CD8-positive, alpha-beta memory T cell (primary cell): ENCODE data around the gene DLG5. TPM values are rescaled to one million over a fixed set of nuclear protein-coding genes. Genes with fewer than 3 reads are reported as not detected.

Source experiments
- CTCF ChIA-PET: fragments of 350-600 bp; sonication (Branson Sonifier 250); formaldehyde crosslinking; loops from one replicate; lab custom pipeline; 2021; ENCODE audit warnings: antibody characterized with exemption; lab: Charles Lee
- POLR2A ChIA-PET: fragments of 350-600 bp; sonication (Branson Sonifier 250); formaldehyde crosslinking; loops from one replicate; lab custom pipeline; 2021; ENCODE audit warnings: antibody characterized with exemption; lab: Charles Lee
- DNase-seq, 5 donors: peaks; one replicate each; pipeline versions ENCODE4 v3.0.0 to v3.0.0-alpha.2; 2020 to 2022; ENCODE audit warnings: mixed read lengths in 1 of 5
- H3K27ac ChIP-seq: one replicate; pipeline ENCODE4 v1.7.0; 2013; ENCODE audit warnings: low read depth, mild to moderate bottlenecking, low read length, moderate library complexity
- H3K27me3 ChIP-seq: 2 replicates; pipeline ENCODE4 v1.7.0; 2013; ENCODE audit warnings: low read length, mild to moderate bottlenecking; ENCODE audit not compliant: insufficient read depth, poor library complexity, severe bottlenecking
- H3K36me3 ChIP-seq: 2 replicates; pipeline ENCODE4 v1.7.0; 2013; ENCODE audit warnings: mild to moderate bottlenecking, low read length, moderate library complexity; ENCODE audit not compliant: insufficient read depth
- H3K4me1 ChIP-seq: 2 replicates; pipeline ENCODE4 v1.7.0; 2013; ENCODE audit warnings: mild to moderate bottlenecking, low read length, moderate library complexity; ENCODE audit not compliant: insufficient read depth
- H3K4me3 ChIP-seq: 2 replicates; pipeline ENCODE4 v1.7.0; 2013; ENCODE audit warnings: mild to moderate bottlenecking, low read length
- H3K9me3 ChIP-seq: 2 replicates; pipeline ENCODE4 v1.7.0; 2013; ENCODE audit warnings: mild to moderate bottlenecking, low read length
- H3K27ac Mint-ChIP-seq, 8 donors: one replicate each; pipeline ENCODE4 v1.8.0; 2020 to 2021; ENCODE audit warnings: mixed read lengths in 8 of 8, mild to moderate bottlenecking in 6 of 8, inconsistent platforms in 3 of 8, moderate library complexity in 3 of 8
- H3K27me3 Mint-ChIP-seq, 2 donors: one replicate each; pipeline ENCODE4 v1.8.0; 2020 to 2021; ENCODE audit warnings: mixed read lengths in 2 of 2, mild to moderate bottlenecking in 1 of 2, moderate library complexity in 1 of 2
- H3K36me3 Mint-ChIP-seq, 3 donors: one replicate each; pipeline ENCODE4 v1.8.0; 2020 to 2021; ENCODE audit warnings: mixed read lengths in 3 of 3, inconsistent platforms in 1 of 3, mild to moderate bottlenecking in 1 of 3
- H3K4me1 Mint-ChIP-seq, 3 donors: one replicate each; pipeline ENCODE4 v1.8.0; 2020 to 2021; ENCODE audit warnings: mixed read lengths in 3 of 3, inconsistent platforms in 1 of 3, mild to moderate bottlenecking in 1 of 3
- H3K4me3 Mint-ChIP-seq, 7 donors: one replicate each; pipeline ENCODE4 v1.8.0; 2020 to 2021; ENCODE audit warnings: mixed read lengths in 7 of 7, mild to moderate bottlenecking in 6 of 7, moderate library complexity in 4 of 7, inconsistent platforms in 2 of 7
- H3K9me3 Mint-ChIP-seq, 5 donors: one replicate each; pipeline ENCODE4 v1.8.0; 2020 to 2022; ENCODE audit warnings: mixed read lengths in 5 of 5, mild to moderate bottlenecking in 3 of 5, moderate library complexity in 2 of 5, inconsistent platforms in 1 of 5
- polyA plus RNA-seq: library from polyadenylated mRNA; unstranded; fragments of 300-500 nt; fragmentation: Illumina TruSeq; gene quantifications from one replicate; pipeline ENCODE4 v1.2.3, GENCODE V29; 2021
- total RNA-seq, 2 experiments: library from RNA; stranded (reverse); gene quantifications; one replicate each; pipeline ENCODE4 v1.2.3, GENCODE V29; 2021

DLG5 gene
- total and polyA plus RNA-seq, 3 experiments from 2014 or later: 1.1 to 2.1 (median 1.7) TPM

DNA sequence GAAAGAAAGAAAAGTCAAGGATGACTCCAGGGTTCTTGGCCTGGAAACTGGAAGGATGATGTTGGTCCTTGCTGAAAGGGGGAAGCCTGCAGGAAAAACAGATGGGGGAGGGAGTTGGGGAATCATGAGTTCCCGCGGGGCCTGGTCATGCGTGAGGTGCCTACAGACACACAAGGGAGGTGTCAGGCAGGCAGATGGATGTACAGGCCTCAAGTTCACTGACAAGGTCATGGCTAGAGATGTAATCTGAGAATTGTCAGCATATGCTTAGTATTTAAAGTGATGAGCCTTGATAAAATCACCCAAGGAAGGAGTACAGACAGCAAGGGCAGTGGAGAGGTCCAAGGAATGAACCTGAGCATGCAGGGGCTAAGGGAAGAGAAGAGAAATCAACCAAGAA lies 46.8 kb downstream of the DLG5 start:
- no peak for DNase-seq
- peaks cover 0 to 2% of the 10 kb centered on the region in 2 donors for H3K27me3 Mint-ChIP-seq
- Histone ChIP-seq H3K27me3 (no peaks in the 10 kb centered on the region), H3K36me3 (no peaks in the 10 kb centered on the region), H3K4me3 (no peak overlapping the region), H3K9me3 (no peaks in the 10 kb centered on the region), H3K27ac (no peak overlapping the region), H3K4me1 (peaks cover 17% of the 10 kb centered on the region)
- H3K27ac Mint-ChIP-seq: peak overlapping the region in 4 of 8 donors; percentile 2 to 98 (median 15)
- H3K9me3 Mint-ChIP-seq: no peaks in the 10 kb centered on the region
- CTCF ChIA-PET: no interaction called here
- POLR2A ChIA-PET: no interaction called here
- no peak overlapping the region for H3K4me3 Mint-ChIP-seq
- H3K36me3 Mint-ChIP-seq: no peaks in the 10 kb centered on the region
- H3K4me1 Mint-ChIP-seq: peaks cover 17 to 24% (median 18%) of the 10 kb centered on the region in 3 donors

DNA sequence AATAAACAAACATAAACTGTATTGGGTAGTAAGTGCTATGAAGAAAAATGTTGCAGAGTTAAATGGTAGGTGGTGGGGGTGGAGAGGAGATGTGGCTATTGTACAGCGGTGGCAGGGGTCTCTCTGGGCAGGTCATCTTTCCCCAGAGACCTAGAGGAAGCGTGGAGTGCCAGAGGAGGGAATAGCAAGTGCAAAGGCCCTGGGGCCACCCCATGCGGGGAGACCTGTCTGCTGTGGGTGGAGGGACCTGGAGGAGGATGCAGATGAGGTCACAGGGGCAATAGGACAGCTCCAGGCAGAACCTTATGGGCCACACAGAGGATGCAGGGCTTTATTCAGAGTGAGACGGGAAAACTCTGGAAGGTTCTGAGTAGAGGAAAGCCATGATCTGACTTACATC lies 47.5 kb downstream of the DLG5 start:
- no peaks in the 10 kb centered on the region for H3K36me3 Mint-ChIP-seq
- H3K36me3 ChIP-seq: no peaks in the 10 kb centered on the region
- peaks cover 0 to 2% of the 10 kb centered on the region in 2 donors for H3K27me3 Mint-ChIP-seq
- H3K27ac ChIP-seq: no peak overlapping the region
- no peak overlapping the region for H3K4me3 Mint-ChIP-seq
- H3K9me3 Mint-ChIP-seq: no peaks in the 10 kb centered on the region
- H3K4me1 ChIP-seq: peaks cover 22% of the 10 kb centered on the region
- H3K4me1 Mint-ChIP-seq: peaks cover 24 to 31% (median 24%) of the 10 kb centered on the region in 3 donors
- no peaks in the 10 kb centered on the region for H3K9me3 ChIP-seq
- H3K27me3 ChIP-seq: no peaks in the 10 kb centered on the region
- ChIA-PET CTCF (interaction anchor here (1.2 kb wide), 1 partner anchor 41 kb away, joined by 3 read pairs; no protein-coding TSS in a partner anchor), POLR2A (no interaction called here)
- peak overlapping the region in 6 of 8 donors; percentile 32 to 98 (median 91) for H3K27ac Mint-ChIP-seq
- no peak for DNase-seq
- no peak overlapping the region for H3K4me3 ChIP-seq

DNA sequence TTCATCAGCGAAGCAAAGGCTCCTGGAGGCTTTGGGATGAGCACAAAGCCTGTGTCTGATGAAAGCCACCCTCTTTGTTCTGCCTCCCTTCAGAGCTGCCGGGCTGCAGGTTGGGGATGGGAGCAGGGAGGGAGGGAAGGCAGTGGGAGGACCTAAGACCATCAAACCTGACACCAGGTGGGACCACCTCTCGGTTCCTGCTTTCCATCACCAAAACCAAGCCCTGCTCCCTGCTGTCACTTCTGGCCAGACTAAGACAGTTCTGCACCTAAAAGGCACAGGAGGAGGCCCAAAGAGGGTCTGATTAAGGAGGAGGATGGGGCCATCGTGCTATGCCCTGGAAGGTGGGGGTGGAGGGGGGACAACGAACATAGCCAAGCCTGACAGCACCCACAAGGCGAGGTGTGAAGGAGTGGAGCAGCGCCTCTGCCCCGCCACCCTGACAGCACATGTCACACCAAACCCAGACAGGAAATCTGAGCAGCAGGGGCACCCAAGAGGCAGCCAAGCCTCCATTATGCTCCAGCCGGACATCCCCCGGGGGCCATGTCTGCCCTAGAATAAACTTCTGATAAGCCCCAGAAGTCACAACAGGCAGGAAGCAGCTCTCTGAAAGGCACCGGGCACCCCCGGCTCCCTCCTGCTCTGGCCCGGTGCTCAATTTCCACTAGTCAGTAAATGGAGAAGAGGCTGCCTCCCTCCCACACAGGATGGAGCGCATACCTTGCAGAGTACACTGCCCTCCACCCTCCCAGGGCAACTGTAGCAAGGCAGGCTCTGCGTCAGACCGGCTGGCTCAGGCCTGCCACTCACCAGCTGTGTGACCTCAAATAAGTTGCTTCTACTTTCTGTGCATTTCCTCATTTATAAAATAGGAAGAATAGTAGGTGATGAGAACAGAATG lies 48.9 kb downstream of the DLG5 start:
- peak overlapping the region; percentile 9 to 81 (median 68) for H3K4me3 Mint-ChIP-seq
- no peak overlapping the region for H3K4me3 ChIP-seq
- no peak overlapping the region for H3K27ac ChIP-seq
- H3K36me3 Mint-ChIP-seq: no peaks in the 10 kb centered on the region
- H3K36me3 ChIP-seq: no peaks in the 10 kb centered on the region
- POLR2A ChIA-PET: no interaction called here
- peaks cover 36 to 42% (median 37%) of the 10 kb centered on the region in 3 donors for H3K4me1 Mint-ChIP-seq
- H3K27ac Mint-ChIP-seq: peak overlapping the region in 7 of 8 donors; percentile 90 to 98 (median 92)
- CTCF ChIA-PET: interaction anchor here (1.2 kb wide), 1 partner anchor 40 kb away, joined by 3 read pairs; no protein-coding TSS in a partner anchor
- DNase-seq: peak; percentile 6 to 72 (median 69)
- H3K27me3 ChIP-seq: no peaks in the 10 kb centered on the region
- H3K27me3 Mint-ChIP-seq: peaks cover 0 to 2% of the 10 kb centered on the region in 2 donors
- H3K4me1 ChIP-seq: peaks cover 32% of the 10 kb centered on the region
- H3K9me3 ChIP-seq: no peaks in the 10 kb centered on the region
- no peaks in the 10 kb centered on the region for H3K9me3 Mint-ChIP-seq

DNA sequence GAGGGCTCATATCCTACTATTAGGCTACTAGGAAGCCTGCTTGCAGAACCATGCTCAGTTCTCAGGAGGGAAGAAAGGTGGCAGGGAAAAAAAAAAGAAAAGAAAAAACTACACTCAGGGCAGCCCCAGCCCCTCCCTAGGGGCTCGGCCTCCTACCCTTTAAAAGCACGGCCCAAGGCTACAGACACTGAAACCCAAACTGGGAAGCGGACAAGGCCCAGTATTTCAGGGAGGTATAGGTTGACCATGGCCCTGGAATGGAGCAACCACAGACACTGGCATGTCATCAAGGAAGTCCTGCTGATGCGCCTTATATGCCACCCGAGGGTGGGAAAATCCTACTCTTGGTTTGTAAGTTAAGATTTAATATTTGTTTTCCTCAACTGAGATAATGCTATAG lies 50.8 kb downstream of the DLG5 start:
- ChIA-PET POLR2A (no interaction called here), CTCF (interaction anchor here (1.0 kb wide), 1 partner anchor 156 kb away, joined by 3 read pairs; no protein-coding TSS in a partner anchor)
- H3K27me3 ChIP-seq: no peaks in the 10 kb centered on the region
- peaks cover 0 to 2% of the 10 kb centered on the region in 2 donors for H3K27me3 Mint-ChIP-seq
- no peak for DNase-seq
- H3K36me3 Mint-ChIP-seq: no peaks in the 10 kb centered on the region
- peaks cover 32% of the 10 kb centered on the region for H3K4me1 ChIP-seq
- no peaks in the 10 kb centered on the region for H3K9me3 ChIP-seq
- H3K4me3 Mint-ChIP-seq: no peak overlapping the region
- H3K27ac ChIP-seq: no peak overlapping the region
- no peaks in the 10 kb centered on the region for H3K36me3 ChIP-seq
- peaks cover 36 to 42% (median 37%) of the 10 kb centered on the region in 3 donors for H3K4me1 Mint-ChIP-seq
- no peak overlapping the region for H3K4me3 ChIP-seq
- no peaks in the 10 kb centered on the region for H3K9me3 Mint-ChIP-seq
- H3K27ac Mint-ChIP-seq: peak overlapping the region in 4 of 8 donors; percentile 32 to 54 (median 44)

DNA sequence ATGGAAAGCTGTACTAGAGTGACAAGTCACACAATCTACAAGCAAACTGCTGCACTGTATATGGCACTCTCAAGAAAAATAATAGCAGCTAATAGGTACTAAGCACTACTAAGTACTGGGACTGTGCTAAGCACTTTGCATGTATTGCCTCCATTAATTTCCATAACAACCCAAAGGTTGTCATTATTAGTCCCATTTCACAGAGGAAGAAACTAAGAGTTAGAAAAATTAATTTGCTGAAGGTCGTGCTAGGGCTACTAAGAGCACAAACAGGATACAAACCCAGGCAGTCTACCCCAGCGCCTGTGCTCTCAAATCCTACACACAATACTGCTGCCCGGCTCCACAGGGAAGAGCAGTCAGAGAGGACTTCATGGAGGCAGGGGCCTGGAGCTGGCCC lies 51.7 kb downstream of the DLG5 start:
- Mint-ChIP-seq H3K36me3 (peaks cover 0 to 1% (median 0%) of the 10 kb centered on the region in 3 donors), H3K27ac (peak overlapping the region in 7 of 8 donors; percentile 21 to 95 (median 77)), H3K4me1 (peaks cover 36 to 42% (median 37%) of the 10 kb centered on the region in 3 donors), H3K9me3 (no peaks in the 10 kb centered on the region), H3K4me3 (no peak overlapping the region), H3K27me3 (peaks cover 0 to 1% of the 10 kb centered on the region in 2 donors)
- Histone ChIP-seq H3K27me3 (no peaks in the 10 kb centered on the region), H3K4me3 (no peak overlapping the region), H3K4me1 (peaks cover 32% of the 10 kb centered on the region), H3K36me3 (no peaks in the 10 kb centered on the region), H3K9me3 (no peaks in the 10 kb centered on the region), H3K27ac (no peak overlapping the region)
- DNase-seq: no peak
- POLR2A ChIA-PET: no interaction called here
- CTCF ChIA-PET: interaction anchor here (1.0 to 1.3 kb wide), 2 partner anchors 36 to 155 kb away, joined by 3 read pairs; no protein-coding TSS in a partner anchor

DNA sequence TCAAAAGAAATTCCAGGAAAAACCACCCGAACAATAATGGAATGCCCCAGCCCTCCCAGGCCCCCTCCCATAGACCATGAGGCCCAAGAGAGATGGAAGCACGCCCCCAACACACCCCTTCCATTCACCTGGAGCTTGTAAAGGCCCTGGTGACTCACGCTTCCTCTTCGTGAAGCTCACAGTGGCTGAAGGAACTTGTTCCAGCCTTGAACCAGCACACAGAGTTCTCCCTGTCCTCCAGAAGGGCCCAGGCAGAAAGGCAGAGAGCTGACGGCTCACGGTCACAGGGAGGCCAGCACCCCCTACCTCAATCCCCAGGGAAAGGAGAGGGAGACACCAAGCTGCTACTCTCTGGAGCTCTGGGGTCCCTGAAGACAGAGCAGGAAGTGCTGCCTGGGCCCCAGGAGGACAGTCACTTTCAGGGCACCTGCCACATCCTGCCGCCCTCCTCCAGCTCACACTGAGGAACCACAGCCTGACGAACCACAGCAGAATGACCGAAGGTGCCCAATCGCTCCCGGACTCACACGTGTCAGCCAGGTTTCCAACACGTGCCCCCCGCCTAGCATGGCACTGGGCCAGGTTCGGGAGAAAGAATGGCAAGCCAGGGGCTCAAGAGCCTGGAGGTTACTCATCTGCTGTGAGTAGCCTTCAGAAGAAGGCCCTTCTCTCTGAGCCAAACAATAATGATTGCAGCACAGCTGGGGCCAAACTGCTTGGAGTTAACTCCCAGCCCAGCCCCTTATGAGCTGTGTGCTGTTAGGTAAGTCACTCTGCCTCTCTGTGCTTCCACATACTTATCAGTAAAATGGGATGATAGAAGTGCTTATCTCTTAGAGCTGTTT lies 52.8 kb downstream of the DLG5 start:
- Mint-ChIP-seq H3K4me3 (peak overlapping the region in 6 of 7 donors; percentile 31 to 82 (median 70)), H3K27me3 (no peaks in the 10 kb centered on the region), H3K27ac (peak overlapping the region; percentile 75 to 97 (median 92)), H3K36me3 (peaks cover 0 to 1% (median 0%) of the 10 kb centered on the region in 3 donors), H3K4me1 (peaks cover 36 to 38% (median 37%) of the 10 kb centered on the region in 3 donors), H3K9me3 (no peaks in the 10 kb centered on the region)
- no peaks in the 10 kb centered on the region for H3K27me3 ChIP-seq
- POLR2A ChIA-PET: no interaction called here
- H3K9me3 ChIP-seq: no peaks in the 10 kb centered on the region
- H3K36me3 ChIP-seq: no peaks in the 10 kb centered on the region
- H3K4me1 ChIP-seq: peaks cover 28% of the 10 kb centered on the region
- peak overlapping the region; percentile 27 for H3K27ac ChIP-seq
- H3K4me3 ChIP-seq: no peak overlapping the region
- peak; percentile 16 to 65 (median 39) for DNase-seq
- CTCF ChIA-PET: interaction anchor here (0.9 to 1.3 kb wide), 2 partner anchors 17 to 35 kb away, joined by 3 read pairs; no protein-coding TSS in a partner anchor

DNA sequence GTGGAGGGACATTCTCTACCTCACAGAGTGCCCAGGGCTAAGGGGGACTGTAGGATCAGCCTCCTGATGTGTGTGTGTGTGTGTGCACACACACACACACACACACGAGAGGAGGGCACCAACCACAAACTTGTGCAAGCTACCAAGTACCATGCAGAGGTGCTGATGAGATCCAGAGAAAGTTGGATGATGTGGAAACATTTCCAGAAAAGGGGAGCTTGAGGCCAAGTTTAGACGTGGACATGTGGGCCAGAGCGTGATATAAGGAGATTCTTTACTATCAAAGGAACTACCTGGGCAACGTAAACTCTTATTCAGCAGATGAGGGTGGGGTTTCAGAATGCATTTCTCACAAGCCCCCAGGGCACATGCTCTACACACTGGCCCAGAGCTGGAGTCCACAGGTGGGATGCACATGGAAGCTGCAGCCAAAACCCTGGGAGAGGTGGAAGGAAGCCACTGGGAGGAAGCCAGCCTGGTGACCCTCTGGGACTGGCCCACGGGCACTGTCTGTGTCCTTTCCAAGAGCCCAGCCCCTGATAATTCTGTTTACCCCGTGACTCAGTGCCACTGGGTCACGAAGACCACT lies 53.5 kb downstream of the DLG5 start:
- POLR2A ChIA-PET: no interaction called here
- Histone ChIP-seq H3K27me3 (no peaks in the 10 kb centered on the region), H3K27ac (no peak overlapping the region), H3K9me3 (no peaks in the 10 kb centered on the region), H3K36me3 (no peaks in the 10 kb centered on the region), H3K4me3 (no peak overlapping the region), H3K4me1 (peaks cover 21% of the 10 kb centered on the region)
- DNase-seq: no peak
- Mint-ChIP-seq H3K9me3 (no peaks in the 10 kb centered on the region), H3K4me1 (peaks cover 28 to 31% (median 31%) of the 10 kb centered on the region in 3 donors), H3K36me3 (peaks cover 0 to 1% (median 0%) of the 10 kb centered on the region in 3 donors), H3K4me3 (peak overlapping the region in 2 of 7 donors; percentile 80 to 82), H3K27me3 (no peaks in the 10 kb centered on the region), H3K27ac (peak overlapping the region in 7 of 8 donors; percentile 89 to 95 (median 92))
- CTCF ChIA-PET: interaction anchor here (0.9 kb wide), 1 partner anchor 18 kb away, joined by 3 read pairs; no protein-coding TSS in a partner anchor
